Uterus (tissue), 2 donors: ENCODE measurements around the gene MIOS.

ENCODE experiments used
- CTCF ChIP-seq, 4 experiments: fragments of 200-600 bp in 2 of 4; fragments of 450-650 bp in 2 of 4; sonication (generic) in 2 of 4; IDR thresholded peaks; one replicate each; pipeline ENCODE4 v1.5.1; 2016 to 2019; ENCODE audit warnings: antibody characterized with exemption in 4 of 4, mild to moderate bottlenecking in 2 of 4, moderate library complexity in 1 of 4
- POLR2A ChIP-seq, 2 donors: fragments of 450-650 bp; IDR thresholded peaks; one replicate each; pipeline ENCODE4 v1.6.1; 2016; ENCODE audit warnings: antibody characterized with exemption in 2 of 2, mild to moderate bottlenecking in 1 of 2, moderate library complexity in 1 of 2

- TF ChIP-seq CTCF (IDR thresholded peaks at IDR 0.05) (no peak), POLR2A (IDR thresholded peaks at IDR 0.05) (no peak)
Observed at GRCh38 chr7:7630626-7631329, 64.1 kb downstream of the MIOS start.
